ENCODE results near the gene DUSP16.

DNA sequence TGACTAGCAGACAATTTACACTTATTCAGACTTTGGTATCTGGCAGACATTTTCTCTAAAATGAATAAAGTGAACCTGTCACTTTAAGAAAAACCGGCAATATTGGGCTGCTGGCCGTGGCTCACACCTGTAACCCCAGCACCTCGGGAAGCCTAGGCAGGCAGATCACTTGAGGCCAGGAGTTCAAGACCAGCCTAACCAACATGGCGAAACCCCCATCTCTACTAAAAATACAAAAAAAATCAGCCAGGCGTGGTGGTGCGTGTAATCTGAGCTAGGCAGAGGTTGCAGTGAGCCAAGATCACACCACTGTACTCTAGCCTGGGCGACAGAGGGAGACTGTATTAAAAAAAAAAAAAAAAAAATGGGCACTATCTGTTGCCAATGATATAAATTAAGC lies 11.5 kb downstream of the DUSP16 start:
- TF ChIP-seq CTCF (IDR thresholded peaks at IDR 0.05) (no peak), ELK1 (IDR thresholded peaks at IDR 0.05; ENCODE audit: low read depth, low read length) (no peak), MYC (IDR thresholded peaks at IDR 0.05; ENCODE audit: borderline replicate concordance, low read length) (no peak), REST (IDR thresholded peaks at IDR 0.05) (no peak), MAX (IDR thresholded peaks at IDR 0.05) (no peak), GATA3 (IDR thresholded peaks at IDR 0.05; ENCODE audit: borderline replicate concordance) (no peak), MAFK (IDR thresholded peaks at IDR 0.05; ENCODE audit: partially characterized antibody) (no peak), BHLHE40 (IDR thresholded peaks at IDR 0.05; ENCODE audit: low read depth, low read length) (no peak)

Data from A549 (cell line).